Activated CD4-positive, alpha-beta T cell treated with anti-CD3 and anti-CD28 coated beads, Interleukin-2, amount 50 U/mL, for 1 hour (primary cell): ENCODE results near the gene SYF2.
"Not testable (repeated sequence)": the region's sequence is repeated elsewhere in the genome, so short reads cannot be mapped to it uniquely, and the experiment has no call there.

ENCODE experiments used
- DNase-seq: peaks from one replicate; pipeline ENCODE4 v3.0.0-alpha.2; 2020

The SYF2 gene

DNA sequence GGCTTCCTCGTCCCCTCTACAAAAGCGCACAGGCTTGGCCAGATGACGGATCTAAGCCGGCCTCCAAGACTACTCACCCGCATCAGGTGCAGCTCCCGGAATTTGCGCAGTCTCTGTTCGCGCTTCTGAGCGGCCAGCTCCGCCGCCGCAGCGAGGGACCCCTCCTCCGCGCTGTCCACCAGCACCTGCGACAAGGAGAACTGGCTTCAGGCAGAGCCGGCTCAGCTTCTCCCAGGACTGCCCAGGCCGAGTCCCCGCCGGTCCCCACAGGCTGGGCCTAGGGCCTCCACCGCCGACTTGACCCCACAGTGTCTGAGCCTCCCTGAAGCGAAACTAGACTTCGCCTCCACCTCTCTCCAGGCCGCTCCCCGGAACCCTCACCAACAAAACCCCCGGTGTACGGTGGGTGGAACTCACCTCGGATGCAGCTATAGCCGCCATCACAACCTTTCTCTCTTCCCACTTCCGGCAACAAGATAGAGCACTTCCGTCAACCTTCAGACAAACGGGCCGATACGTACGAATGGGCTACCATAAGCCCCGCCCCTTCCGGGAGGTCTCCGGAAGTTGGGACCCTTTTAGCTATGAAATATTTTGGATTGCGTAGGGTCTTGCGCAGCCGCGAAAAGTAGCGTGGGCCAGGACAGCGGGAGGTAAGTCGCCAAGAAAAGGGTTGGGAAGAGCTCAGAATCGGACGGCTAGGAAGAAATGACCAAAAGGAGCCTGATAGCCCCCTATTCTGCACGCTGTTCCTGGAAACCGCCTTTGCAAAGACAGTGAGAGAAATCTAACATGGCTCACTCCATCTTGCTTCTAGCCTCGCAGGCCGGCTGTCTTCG, at the start of gene SYF2:
Gene SYF2, minus strand, starts transcription at position 476 of the 839 bp plus-strand sequence. Its CDS starts 35 bp downstream, at position 441.
- peak; percentile 78 for DNase-seq

GRCh38 chr1:25279693-25280111, 47.4 kb upstream of the SYF2 start:
- DNase-seq: not testable (repeated sequence)

DNA sequence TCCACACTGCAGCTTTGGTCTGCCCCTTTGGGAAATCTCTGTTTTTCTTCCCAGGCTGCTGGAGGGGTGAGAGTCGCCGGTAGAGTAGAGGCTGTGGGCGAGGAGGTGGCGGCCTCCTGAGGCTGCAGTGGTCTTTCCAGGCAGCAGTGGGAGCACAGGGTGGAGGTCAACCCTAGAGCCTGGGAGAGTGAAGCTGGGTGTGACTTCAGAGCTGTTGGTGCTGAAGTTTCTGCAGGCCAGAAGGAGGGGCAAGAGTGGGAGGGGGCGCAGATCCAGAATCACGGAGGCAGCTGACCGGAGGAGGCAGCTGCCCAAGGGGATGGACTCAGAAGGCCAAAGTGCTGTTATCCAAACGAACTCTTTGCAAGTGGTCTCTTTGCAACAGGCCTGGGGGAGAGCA, 46.5 kb upstream of the SYF2 start:
- DNase-seq: not testable (repeated sequence)

- not testable (repeated sequence) for DNase-seq
These were observed 46.1 kb upstream of the SYF2 start for GRCh38 chr1:25278358-25278757.

GRCh38 chr1:25277295-25277694, 45.0 kb upstream of the SYF2 start:
- DNase-seq: not testable (repeated sequence)

- DNase-seq: not testable (repeated sequence)
These were observed 43.3 kb upstream of the SYF2 start for GRCh38 chr1:25275648-25276047.

DNA sequence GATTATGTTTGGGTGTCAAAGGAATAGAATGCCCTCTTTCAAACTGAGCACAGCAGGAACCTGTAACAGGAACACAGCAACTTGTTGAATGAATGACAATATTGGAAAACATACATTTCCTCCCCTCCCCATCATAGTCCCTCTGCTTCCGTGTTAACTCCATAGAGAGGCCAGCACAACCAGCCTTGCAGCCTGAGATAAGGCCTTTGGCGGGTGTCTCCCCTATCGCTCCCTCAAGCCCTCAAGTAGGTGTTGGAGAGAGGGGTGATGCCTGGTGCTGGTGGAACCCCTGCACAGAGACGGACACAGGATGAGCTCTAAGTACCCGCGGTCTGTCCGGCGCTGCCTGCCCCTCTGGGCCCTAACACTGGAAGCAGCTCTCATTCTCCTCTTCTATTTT, 39.9 kb upstream of the SYF2 start, which contains the start of gene RHD:
Gene RHD, plus strand, starts transcription at position 272 of the 400 bp plus-strand sequence. Its CDS starts 39 bp downstream, at position 311.
- DNase-seq: not testable (repeated sequence)

GRCh38 chr1:25268143-25268760, 36.0 kb upstream of the SYF2 start:
- DNase-seq: not testable (repeated sequence)

DNA sequence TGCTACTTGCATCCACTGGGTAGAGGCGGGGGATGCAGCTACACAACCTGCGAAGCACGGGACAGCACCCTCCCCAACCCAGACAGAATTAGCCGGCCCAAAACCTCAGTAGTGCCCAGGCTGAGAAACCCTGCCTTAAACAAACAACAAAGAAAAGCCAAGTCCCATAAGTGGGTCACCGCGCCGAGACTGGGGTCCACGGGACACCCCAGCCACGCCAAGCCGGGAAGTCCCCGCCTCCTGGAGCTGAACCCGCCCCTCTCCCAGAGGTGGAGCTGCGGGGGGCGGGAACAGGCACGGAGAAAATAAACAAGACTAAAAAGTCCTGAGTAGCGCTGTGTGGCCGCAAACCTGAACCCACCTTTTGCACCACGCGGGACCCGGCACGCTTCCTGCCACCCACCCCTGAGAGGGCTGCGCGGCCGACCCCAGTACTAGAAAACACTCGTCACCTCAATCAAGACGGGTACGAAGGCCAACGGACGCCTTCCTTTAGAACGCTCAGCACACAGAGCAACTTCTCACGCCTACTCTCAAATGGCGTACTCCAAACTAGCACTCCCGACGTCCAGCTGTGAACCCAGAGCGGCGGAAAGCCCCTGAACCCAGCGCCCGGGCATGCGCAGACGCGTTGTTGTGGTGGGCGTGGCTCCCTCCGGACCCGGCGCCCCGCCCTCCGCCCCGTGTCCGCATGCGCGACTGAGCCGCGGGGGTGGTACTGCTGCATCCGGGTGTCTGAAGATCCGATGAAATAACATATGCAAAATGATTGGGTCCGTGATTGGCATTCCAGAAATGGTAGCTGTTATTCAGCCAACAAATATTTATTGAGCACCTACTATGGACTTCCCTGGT, 35.2 kb upstream of the SYF2 start:
- peak; percentile 76 for DNase-seq

GRCh38 chr1:25266554-25267287, 34.4 kb upstream of the SYF2 start:
- not testable (repeated sequence) for DNase-seq

- DNase-seq: not testable (repeated sequence)
These were observed 28.0 kb upstream of the SYF2 start for GRCh38 chr1:25260336-25260735.

- DNase-seq: not testable (repeated sequence)
These were observed 27.5 kb upstream of the SYF2 start for GRCh38 chr1:25259813-25260212.

GRCh38 chr1:25257196-25257595, 24.9 kb upstream of the SYF2 start:
- DNase-seq: no peak

- DNase-seq: no peak
These were observed 24.3 kb upstream of the SYF2 start for GRCh38 chr1:25256578-25256965.

GRCh38 chr1:25255706-25256577, 23.6 kb upstream of the SYF2 start:
- DNase-seq: no peak

GRCh38 chr1:25253911-25254310, 21.6 kb upstream of the SYF2 start:
- DNase-seq: no peak

DNA sequence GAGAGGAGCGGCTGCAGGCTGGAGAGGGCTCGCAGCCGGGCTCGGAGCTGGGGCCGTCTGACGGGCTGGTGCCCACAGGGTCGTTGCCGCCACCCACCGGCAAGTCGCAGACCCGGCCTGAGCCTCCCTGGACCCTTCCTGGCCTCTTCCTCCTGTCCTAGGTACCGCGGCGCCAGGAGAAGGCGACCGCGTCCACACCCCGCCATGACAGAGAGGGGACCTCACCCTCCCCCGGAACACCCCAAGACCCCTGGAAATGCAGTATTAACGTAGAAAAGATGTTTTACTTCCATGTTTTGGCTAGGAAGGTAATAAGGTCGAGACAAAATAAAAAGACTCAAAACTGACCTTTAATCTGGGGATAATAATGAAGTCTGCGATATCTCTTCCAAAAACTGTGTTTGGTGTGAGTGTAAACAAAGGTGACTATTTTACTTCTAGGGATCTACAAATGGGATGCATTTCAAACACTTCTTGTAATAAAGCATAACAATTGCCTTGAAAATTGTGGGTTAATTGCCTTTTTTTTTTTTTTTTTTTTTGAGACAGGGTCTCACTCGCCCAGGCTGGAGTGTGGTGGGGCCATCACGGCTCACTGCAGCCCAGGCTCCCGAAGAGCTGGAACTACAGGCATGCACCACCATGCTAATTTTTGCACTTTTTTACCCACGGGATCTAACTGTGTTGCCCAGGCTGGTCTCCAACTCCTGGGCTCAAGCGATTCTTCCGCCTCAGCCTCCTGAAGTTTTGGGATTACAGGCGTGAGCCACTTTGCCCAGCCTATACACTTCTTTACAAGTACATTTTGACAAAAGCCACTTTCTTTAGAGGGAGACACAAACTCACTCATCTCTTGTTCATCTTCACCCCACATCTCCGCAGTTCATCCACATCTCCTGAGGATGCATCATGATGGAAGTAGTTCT, 15.8 kb upstream of the SYF2 start:
- DNase-seq: no peak

- DNase-seq: peak; percentile 100
These were observed 14.9 kb upstream of the SYF2 start, which contains the start of gene RSRP1 for GRCh38 chr1:25247024-25247828. Gene RSRP1 (minus strand): TSS chr1:25247454. CDS start chr1:25246963, 491 bp downstream.

- DNase-seq: peak; percentile 21
These were observed 14.3 kb upstream of the SYF2 start for GRCh38 chr1:25246600-25247023.
